ENCODE results near the gene VWCE.

DNA sequence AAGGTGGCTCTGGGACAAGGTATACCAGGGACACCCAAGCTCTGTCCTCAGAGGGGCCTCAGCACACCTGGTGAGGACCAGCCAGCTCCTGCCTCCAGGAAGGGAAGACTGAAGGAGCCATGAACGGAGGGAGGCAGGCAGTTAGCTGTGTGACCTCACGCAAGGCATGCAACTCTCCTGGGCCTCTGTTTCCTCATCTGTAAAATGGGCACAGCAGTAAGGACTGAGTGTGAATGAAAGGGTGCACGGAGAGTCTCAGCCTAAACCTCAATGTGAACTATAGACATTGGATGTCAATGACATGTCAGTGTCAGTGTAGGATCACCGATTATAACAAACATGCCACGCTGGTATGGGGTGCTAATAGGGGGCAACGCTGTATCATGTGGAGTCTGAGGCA, 35.8 kb downstream of the VWCE start:
- TF ChIP-seq, protein P1, sequence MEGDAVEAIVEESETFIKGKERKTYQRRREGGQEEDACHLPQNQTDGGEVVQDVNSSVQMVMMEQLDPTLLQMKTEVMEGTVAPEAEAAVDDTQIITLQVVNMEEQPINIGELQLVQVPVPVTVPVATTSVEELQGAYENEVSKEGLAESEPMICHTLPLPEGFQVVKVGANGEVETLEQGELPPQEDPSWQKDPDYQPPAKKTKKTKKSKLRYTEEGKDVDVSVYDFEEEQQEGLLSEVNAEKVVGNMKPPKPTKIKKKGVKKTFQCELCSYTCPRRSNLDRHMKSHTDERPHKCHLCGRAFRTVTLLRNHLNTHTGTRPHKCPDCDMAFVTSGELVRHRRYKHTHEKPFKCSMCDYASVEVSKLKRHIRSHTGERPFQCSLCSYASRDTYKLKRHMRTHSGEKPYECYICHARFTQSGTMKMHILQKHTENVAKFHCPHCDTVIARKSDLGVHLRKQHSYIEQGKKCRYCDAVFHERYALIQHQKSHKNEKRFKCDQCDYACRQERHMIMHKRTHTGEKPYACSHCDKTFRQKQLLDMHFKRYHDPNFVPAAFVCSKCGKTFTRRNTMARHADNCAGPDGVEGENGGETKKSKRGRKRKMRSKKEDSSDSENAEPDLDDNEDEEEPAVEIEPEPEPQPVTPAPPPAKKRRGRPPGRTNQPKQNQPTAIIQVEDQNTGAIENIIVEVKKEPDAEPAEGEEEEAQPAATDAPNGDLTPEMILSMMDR (conservative IDR thresholded peaks at IDR 0.05), result no peak
- no peak for TF ChIP-seq EZH2 (IDR thresholded peaks at IDR 0.05; ENCODE audit: low read depth)

All from PC-9 (cell line).